ENCODE data around the gene ATG4B.

ATG4B gene

GRCh38 chr2:241671457-241672240, 34.2 kb downstream of the ATG4B start:
- no peak for DNase-seq (ENCODE audit: low spot score)
- TF ChIP-seq CTCF (IDR thresholded peaks at IDR 0.05; ENCODE audit: extremely low read depth, missing control alignments), result no peak

GRCh38 chr2:241672243-241673188, 35.0 kb downstream of the ATG4B start:
- TF ChIP-seq CTCF (IDR thresholded peaks at IDR 0.05; ENCODE audit: extremely low read depth, missing control alignments), result no peak
- no peak for DNase-seq (ENCODE audit: low spot score)

GRCh38 chr2:241673189-241673663, 35.7 kb downstream of the ATG4B start:
- no peak for TF ChIP-seq CTCF (IDR thresholded peaks at IDR 0.05; ENCODE audit: extremely low read depth, missing control alignments)
- DNase-seq (ENCODE audit: low spot score), result no peak

GRCh38 chr2:241673797-241674725, 36.6 kb downstream of the ATG4B start:
- no peak for TF ChIP-seq CTCF (IDR thresholded peaks at IDR 0.05; ENCODE audit: extremely low read depth, missing control alignments)
- no peak for DNase-seq (ENCODE audit: low spot score)

- TF ChIP-seq CTCF (IDR thresholded peaks at IDR 0.05; ENCODE audit: extremely low read depth, missing control alignments), result no peak
- no peak for DNase-seq (ENCODE audit: low spot score)
These were observed 38.4 kb downstream of the ATG4B start for GRCh38 chr2:241675885-241676284.

GRCh38 chr2:241676665-241677064, 39.2 kb downstream of the ATG4B start:
- no peak for DNase-seq (ENCODE audit: low spot score)
- TF ChIP-seq CTCF (IDR thresholded peaks at IDR 0.05; ENCODE audit: extremely low read depth, missing control alignments), result no peak

Data from GM20000 (cell line).